Lower lobe of right lung (tissue), 2 donors: ENCODE measurements around the gene PRR20C. TPM values are rescaled to one million over a fixed set of nuclear protein-coding genes. Genes with fewer than 3 reads are reported as not detected.
"Not testable (repeated sequence)": the region's sequence is repeated elsewhere in the genome, so short reads cannot be mapped to it uniquely, and the experiment has no call there.

ENCODE experiments used
- ATAC-seq, 2 donors: fragments of 200-7000 bp; cut with Tn5 transposase; one replicate each; pipeline ENCODE4 v1.9.1; 2020 to 2022; ENCODE audit warnings: mild to moderate bottlenecking in 2 of 2, moderate library complexity in 2 of 2
- DNase-seq: peaks from one replicate; pipeline ENCODE4 v3.0.0-alpha.2; 2020
- H3K27ac ChIP-seq: fragments of 200-600 bp; one replicate; pipeline ENCODE4 v1.8.0; 2022
- H3K27me3 ChIP-seq: fragments of 200-600 bp; one replicate; pipeline ENCODE4 v1.8.0; 2022; ENCODE audit warnings: low read depth
- H3K36me3 ChIP-seq: fragments of 200-600 bp; one replicate; pipeline ENCODE4 v1.8.0; 2022; ENCODE audit warnings: mild to moderate bottlenecking
- H3K4me1 ChIP-seq: fragments of 200-600 bp; one replicate; pipeline ENCODE4 v1.8.0; 2022
- H3K4me3 ChIP-seq: fragments of 200-600 bp; one replicate; pipeline ENCODE4 v1.8.0; 2022; ENCODE audit warnings: mild to moderate bottlenecking
- H3K9me3 ChIP-seq: fragments of 200-600 bp; one replicate; pipeline ENCODE4 v1.8.0; 2022
- CTCF ChIP-seq: fragments of 200-600 bp; IDR thresholded peaks from one replicate; pipeline ENCODE4 v1.8.0; 2022; ENCODE audit warnings: antibody characterized with exemption, mild to moderate bottlenecking
- intact Hi-C: fragments of 100-400 bp; cut with DNase I; formaldehyde crosslinking; loops from one replicate; pipeline ENCODE4 v1.11.0; 2022
- long read RNA-seq: library from polyadenylated mRNA; unstranded; transcript quantifications from one replicate; pipeline ENCODE4 v2.0.0, GENCODE V29; 2021
- total RNA-seq: library from RNA; stranded (reverse); fragmentation: NEBNext Ultra II Directional; extraction: Animal tissue kit (Norgen Biotek cat#: 25700); gene quantifications from one replicate; pipeline ENCODE4 v1.2.1, GENCODE V29; 2021
- donor health status: DM: no; HTN: yes; CAD: no; lungs with severe emphysema.

The PRR20C gene
- total RNA-seq, result not detected
- long read RNA-seq, result 0 reads

- H3K9me3 ChIP-seq, H3K36me3 ChIP-seq, H3K4me3 ChIP-seq, H3K4me1 ChIP-seq, intact Hi-C loops, ATAC-seq, H3K27ac ChIP-seq, H3K27me3 ChIP-seq, DNase-seq: not testable (repeated sequence)
Measured at GRCh38 chr13:57153761-57154160, at the start of gene PRR20C. PRR20C (plus strand) TSS chr13:57154061; CDS start chr13:57154448, 387 bp downstream.

GRCh38 chr13:57114945-57115344, 38.9 kb upstream of the PRR20C start:
- TF ChIP-seq CTCF, result no peak
- Histone ChIP-seq H3K4me1 (no peaks in the 10 kb centered on the region), H3K4me3 (no peak overlapping the region), H3K36me3 (no peaks in the 10 kb centered on the region), H3K27ac (no peak overlapping the region), H3K9me3 (no peaks in the 10 kb centered on the region), H3K27me3 (no peaks in the 10 kb centered on the region)
- DNase-seq (no peak), ATAC-seq (no peak)
- intact Hi-C loops, result no loop called here

- intact Hi-C loops, result no loop called here
- Histone ChIP-seq H3K4me3 (no peak overlapping the region), H3K36me3 (no peaks in the 10 kb centered on the region), H3K4me1 (no peaks in the 10 kb centered on the region), H3K27me3 (no peaks in the 10 kb centered on the region), H3K9me3 (no peaks in the 10 kb centered on the region), H3K27ac (no peak overlapping the region)
- ATAC-seq (no peak), DNase-seq (no peak)
- TF ChIP-seq CTCF, result no peak
Measured at GRCh38 chr13:57123681-57124080, 30.2 kb upstream of the PRR20C start.

- H3K4me1 ChIP-seq, result no peaks in the 10 kb centered on the region
- H3K36me3 ChIP-seq, result no peaks in the 10 kb centered on the region
- H3K27ac ChIP-seq, result no peak overlapping the region
- no peak overlapping the region for H3K4me3 ChIP-seq
- TF ChIP-seq CTCF, result no peak
- no peaks in the 10 kb centered on the region for H3K9me3 ChIP-seq
- ATAC-seq, result no peak
- intact Hi-C loops, result no loop called here
- DNase-seq, result no peak
- no peaks in the 10 kb centered on the region for H3K27me3 ChIP-seq
Measured at GRCh38 chr13:57128909-57129308, 25.0 kb upstream of the PRR20C start.

GRCh38 chr13:57136093-57136492, 17.8 kb upstream of the PRR20C start:
- Histone ChIP-seq H3K27ac (no peak overlapping the region), H3K36me3 (no peaks in the 10 kb centered on the region), H3K9me3 (no peaks in the 10 kb centered on the region), H3K4me3 (no peak overlapping the region), H3K4me1 (no peaks in the 10 kb centered on the region), H3K27me3 (no peaks in the 10 kb centered on the region)
- DNase-seq, result no peak
- intact Hi-C loops, result no loop called here
- no peak for ATAC-seq
- TF ChIP-seq CTCF, result no peak

GRCh38 chr13:57137585-57137984, 16.3 kb upstream of the PRR20C start:
- no peak for ATAC-seq
- no peak for TF ChIP-seq CTCF

More at GRCh38 chr13:57137585-57137984, 16.3 kb upstream of the PRR20C start:
- Histone ChIP-seq H3K4me1 (no peaks in the 10 kb centered on the region), H3K9me3 (no peaks in the 10 kb centered on the region), H3K27me3 (no peaks in the 10 kb centered on the region), H3K27ac (no peak overlapping the region), H3K4me3 (no peak overlapping the region), H3K36me3 (no peaks in the 10 kb centered on the region)
- intact Hi-C loops, result no loop called here
- DNase-seq, result no peak
